Epithelial cell of esophagus (primary cell): ENCODE measurements around the gene ETV7.

Experiments used
- DNase-seq: peaks from one replicate; pipeline ENCODE4 v3.0.0; 2010; ENCODE audit warnings: low read depth
- H3K4me3 ChIP-seq: 2 replicates; pipeline ENCODE4 v1.5.1; 2011; ENCODE audit warnings: mild to moderate bottlenecking, low read length, control low read depth
- CTCF ChIP-seq: IDR thresholded peaks from 2 replicates; pipeline ENCODE4 v1.5.1; 2011; ENCODE audit warnings: low read depth, mild to moderate bottlenecking, low read length, control low read depth, inconsistent platforms; ENCODE audit not compliant: insufficient read depth; ENCODE audit errors: missing control alignments

ETV7 gene

DNA sequence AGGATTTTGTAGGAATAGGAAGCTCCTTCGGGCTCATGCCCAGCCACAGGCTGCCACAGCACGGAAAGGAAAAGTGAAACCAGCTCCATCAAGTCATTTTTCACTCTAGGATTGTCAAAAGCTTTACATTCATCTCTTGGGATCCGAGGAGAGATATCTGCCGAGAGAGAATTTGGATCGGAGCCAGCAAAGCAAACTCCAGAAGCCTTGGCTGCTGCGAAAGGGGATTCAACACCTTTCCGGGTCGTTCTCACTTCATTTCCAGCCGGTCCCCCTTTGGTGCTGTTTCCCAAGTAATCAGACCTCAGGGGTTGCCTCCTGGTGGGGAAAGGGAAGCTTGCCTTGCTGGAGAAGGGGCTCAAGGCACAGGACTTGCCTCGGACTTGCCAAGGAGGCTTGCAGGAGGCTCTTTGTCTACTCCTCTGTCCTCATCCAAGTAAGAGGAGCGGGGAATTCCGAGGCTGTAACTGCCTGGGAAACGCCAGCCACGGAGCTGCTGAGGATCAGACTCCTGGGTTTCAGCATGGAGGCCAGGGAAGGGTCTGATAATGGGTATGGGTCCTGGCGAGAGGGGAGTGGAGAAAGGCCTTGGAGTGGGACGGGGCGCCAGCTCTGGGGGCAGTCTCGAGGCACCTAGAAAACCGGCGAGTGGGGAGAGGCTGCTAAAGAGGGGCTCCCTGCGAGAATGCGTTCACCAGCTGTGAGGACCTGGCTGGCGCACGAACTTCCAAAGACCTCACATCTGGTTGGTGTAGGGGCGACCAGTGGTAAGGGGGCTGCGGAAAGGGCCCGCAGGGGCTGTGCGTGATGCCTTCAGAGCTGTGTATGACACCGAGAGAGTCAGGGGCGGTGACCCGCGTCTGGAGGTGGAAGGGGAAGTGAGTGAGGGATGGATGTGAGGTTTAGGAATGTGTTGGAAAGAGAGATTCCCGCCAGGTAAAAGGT, 702 bp downstream of the ETV7 start:
- DNase-seq, result peak; percentile 53
- no peak for TF ChIP-seq CTCF
- peak overlapping the region; percentile 55 for H3K4me3 ChIP-seq

DNA sequence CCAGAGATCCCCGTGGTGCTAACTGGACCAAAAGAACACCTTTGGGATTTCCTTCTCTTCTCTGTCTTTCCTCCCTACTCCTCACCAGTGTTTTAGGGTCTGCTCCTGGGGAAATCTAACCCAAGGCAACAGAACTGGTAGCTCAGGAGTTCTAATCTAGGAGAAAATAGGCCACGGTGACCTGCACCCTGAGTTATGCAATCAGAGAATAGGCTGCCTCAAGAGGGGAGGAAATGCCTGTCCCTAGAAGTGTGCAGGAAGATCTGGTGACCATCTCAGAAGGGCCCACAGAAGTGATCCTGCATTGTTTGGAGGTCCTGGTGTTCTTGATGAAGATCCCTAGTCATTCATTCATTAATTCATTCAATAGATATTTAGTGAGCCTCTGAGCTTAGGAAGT, 3.4 kb downstream of the ETV7 start:
- no peak for TF ChIP-seq CTCF

DNA sequence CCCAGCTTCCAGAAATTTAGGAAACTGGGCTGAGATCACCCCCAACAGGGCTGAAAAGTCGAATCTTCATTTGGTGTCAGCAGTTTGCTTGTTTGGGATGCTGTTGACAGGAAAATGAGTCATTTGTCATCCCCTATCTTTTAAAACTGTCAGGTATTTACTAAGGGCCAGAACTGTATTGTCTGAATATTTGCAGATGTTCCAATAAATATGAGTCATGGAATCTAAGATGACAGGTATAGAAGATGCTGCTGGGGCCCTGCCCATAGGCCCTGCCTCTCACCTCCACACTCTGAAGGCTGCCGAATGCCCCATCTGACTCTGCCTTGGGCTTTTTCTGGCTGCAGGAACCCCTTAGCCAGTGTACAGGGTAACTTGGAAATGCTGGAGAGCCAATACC, 3.9 kb downstream of the ETV7 start:
- H3K4me3 ChIP-seq, result no peak overlapping the region
- peak; percentile 37 for DNase-seq
- no peak for TF ChIP-seq CTCF

More for the DNA sequence above, 3.4 kb downstream of the ETV7 start:
- H3K4me3 ChIP-seq, result no peak overlapping the region
- no peak for DNase-seq

- DNase-seq, result no peak
- TF ChIP-seq CTCF, result no peak
- no peak overlapping the region for H3K4me3 ChIP-seq
These were observed 4.5 kb downstream of the ETV7 start for GRCh38 chr6:36382976-36383375.

GRCh38 chr6:36381502-36382389, 5.7 kb downstream of the ETV7 start:
- no peak overlapping the region for H3K4me3 ChIP-seq
- DNase-seq, result no peak
- TF ChIP-seq CTCF, result no peak

DNA sequence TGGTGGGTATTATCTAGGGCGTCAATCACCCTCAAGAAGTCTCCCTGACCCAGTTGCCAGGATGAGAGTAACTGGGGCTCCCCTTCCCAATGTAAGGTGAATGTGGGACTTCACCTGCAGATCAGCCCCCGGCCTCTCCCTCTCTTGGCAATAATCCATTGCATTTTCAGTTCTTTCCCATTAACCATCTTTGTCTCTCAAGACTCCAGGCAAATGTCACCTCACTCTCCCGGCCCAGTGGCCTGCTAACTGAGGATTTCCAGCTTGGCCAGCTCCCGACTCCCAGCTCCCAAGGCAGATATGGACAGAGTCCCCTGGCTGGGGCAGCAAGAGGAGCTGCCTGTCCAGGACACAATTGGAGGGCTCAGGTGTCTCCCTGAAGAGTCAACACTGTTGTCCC, 7.3 kb downstream of the ETV7 start:
- DNase-seq, result no peak
- no peak overlapping the region for H3K4me3 ChIP-seq
- TF ChIP-seq CTCF, result no peak
